Uterus (tissue), 2 donors: ENCODE results near the gene FLNB.

Experiments
- CTCF ChIP-seq, 4 experiments: fragments of 200-600 bp in 2 of 4; fragments of 450-650 bp in 2 of 4; sonication (generic) in 2 of 4; IDR thresholded peaks; one replicate each; pipeline ENCODE4 v1.5.1; 2016 to 2019; ENCODE audit warnings: antibody characterized with exemption in 4 of 4, mild to moderate bottlenecking in 2 of 4, moderate library complexity in 1 of 4
- POLR2A ChIP-seq, 2 donors: fragments of 450-650 bp; IDR thresholded peaks; one replicate each; pipeline ENCODE4 v1.6.1; 2016; ENCODE audit warnings: antibody characterized with exemption in 2 of 2, mild to moderate bottlenecking in 1 of 2, moderate library complexity in 1 of 2

GRCh38 chr3:58179235-58180098 is 171.2 kb downstream of the FLNB start:
- TF ChIP-seq CTCF (IDR thresholded peaks at IDR 0.05) = no peak
- TF ChIP-seq POLR2A (IDR thresholded peaks at IDR 0.05) = no peak
